Measurements from ENCODE around the gene INTS1. TPM values are rescaled to one million over a fixed set of nuclear protein-coding genes. Genes with fewer than 3 reads are reported as not detected.

The INTS1 gene
- total and polyA plus RNA-seq, 2 experiments from 2014 or later = 35.1 to 111 TPM

GRCh38 chr7:1431634-1432380 lies 72.4 kb downstream of the INTS1 start (continued):
- no peak for TF ChIP-seq REST (IDR thresholded peaks at IDR 0.05; ENCODE audit: unreplicated experiment)
- no peak for TF ChIP-seq EZH2 (IDR thresholded peaks at IDR 0.05; ENCODE audit: low read depth, unreplicated experiment)
- TF ChIP-seq ZNF331 (CRISPR knock-in tag; IDR thresholded peaks at IDR 0.05; ENCODE audit: low read depth) = no peak

GRCh38 chr7:1431226-1431625 lies 73.0 kb downstream of the INTS1 start:
- H3K36me3 ChIP-seq (ENCODE audit: insufficient read depth) = no peaks in the 10 kb centered on the region
- no peaks in the 10 kb centered on the region for H3K79me2 ChIP-seq (replicated peaks; ENCODE audit: insufficient read depth)
- no peak overlapping the region for H3K4me2 ChIP-seq
- H3K9me2 ChIP-seq (ENCODE audit: insufficient read depth) = no peaks in the 10 kb centered on the region
- H3K27ac ChIP-seq (ENCODE audit: low read depth) = no peak overlapping the region
- peak; percentile 3; the same call in 2 of the 3 replicates for ATAC-seq
- DNase-seq (ENCODE audit: low spot score) = no peak
- H3K4me3 Mint-ChIP-seq = no peak overlapping the region
- H3K4me1 ChIP-seq (ENCODE audit: insufficient read depth) = no peaks in the 10 kb centered on the region
- no peak overlapping the region for H3K27ac Mint-ChIP-seq
- H3K4me3 ChIP-seq = no peak overlapping the region
- H2AFZ ChIP-seq = no peak overlapping the region
- TF ChIP-seq EZH2phosphoT487 (IDR thresholded peaks at IDR 0.05; ENCODE audit: unreplicated experiment) (no peak), ZNF462 (CRISPR knock-in tag; IDR thresholded peaks at IDR 0.05) (no peak), CREB1 (CRISPR knock-in tag; IDR thresholded peaks at IDR 0.05; ENCODE audit: low read depth) (no peak), REST (IDR thresholded peaks at IDR 0.05; ENCODE audit: unreplicated experiment) (no peak), ETS1 (IDR thresholded peaks at IDR 0.05) (no peak), JUNB (IDR thresholded peaks at IDR 0.05; ENCODE audit: unreplicated experiment) (no peak), EZH2 (IDR thresholded peaks at IDR 0.05; ENCODE audit: low read depth, unreplicated experiment) (no peak)
- H3K4me1 Mint-ChIP-seq = peaks cover 2% of the 10 kb centered on the region
- H4K20me1 ChIP-seq (replicated peaks; ENCODE audit: insufficient read depth) = no peaks in the 10 kb centered on the region
- H3K36me3 Mint-ChIP-seq (ENCODE audit: low read depth) = no peaks in the 10 kb centered on the region
- peaks cover 15% of the 10 kb centered on the region for H3K27me3 Mint-ChIP-seq (ENCODE audit: insufficient read depth, low read depth, poor library complexity)
- H3K27me3 ChIP-seq (ENCODE audit: insufficient read depth) = no peaks in the 10 kb centered on the region
- no peaks in the 10 kb centered on the region for H3K9me3 Mint-ChIP-seq
- H3F3A ChIP-seq (replicated peaks; ENCODE audit: low read depth) = no peaks in the 10 kb centered on the region

All from GM23338 (cell line).